GM12878 (cell line): ENCODE data around the gene HSD17B13. TPM values are rescaled to one million over a fixed set of nuclear protein-coding genes. Genes with fewer than 3 reads are reported as not detected.

Source experiments
- ATAC-seq: fragments of 200-7000 bp; cut with Tn5 transposase; 3 replicates; pipeline ENCODE4 v1.9.1; 2020; ENCODE audit warnings: mild to moderate bottlenecking, moderate library complexity
- BruUV-seq: library from RNA; stranded (reverse); fragments of 400-500 nt; replicated peaks from 2 replicates; lab custom pipeline; 2021; lab: Mats Ljungman, UMichigan
- CTCF ChIA-PET: fragments of 300-600 bp; sonication (Branson Sonifier 250); formaldehyde crosslinking; extraction: SDS; loops from one replicate; lab custom pipeline; 2021; ENCODE audit warnings: inconsistent platforms; lab: Yijun Ruan, JAX
- POLR2A ChIA-PET: fragments of 350-600 bp; formaldehyde crosslinking; extraction: SDS; loops from one replicate; lab custom pipeline; 2021; ENCODE audit warnings: inconsistent platforms; lab: Charles Lee
- RAD21 ChIA-PET: fragments of 300-600 bp; sonication (Branson Sonifier 250); formaldehyde crosslinking; loops from one replicate; lab custom pipeline; 2023; ENCODE audit warnings: antibody characterized with exemption; ENCODE audit not compliant: unreplicated experiment; lab: Charles Lee
- SMC1A ChIA-PET: fragments of 300-600 bp; sonication (Branson Sonifier 250); formaldehyde crosslinking; loops from one replicate; lab custom pipeline; 2023; ENCODE audit not compliant: unreplicated experiment, uncharacterized antibody; lab: Charles Lee
- DNase-seq: peaks from one replicate; pipeline ENCODE4 v3.0.0-alpha.2; 2011; ENCODE audit warnings: low read depth, low spot score
- FAIRE-seq: peaks from 3 replicates; lab custom pipeline; 2011; peaks lifted over from hg19 to GRCh38; lab: Jason Lieb, UNC
- H2AFZ ChIP-seq: 2 replicates; pipeline ENCODE4 v1.6.0; 2011; ENCODE audit warnings: low read depth, low read length, control low read depth; ENCODE audit not compliant: control insufficient read depth
- H3K27ac ChIP-seq: 2 replicates; pipeline ENCODE4 v1.5.1; 2011; ENCODE audit warnings: control low read depth; ENCODE audit not compliant: control insufficient read depth, insufficient read depth
- H3K27me3 ChIP-seq, 2 experiments: replicated peaks in 1 of 2; 2 replicates each; pipeline versions ENCODE4 v1.6.0 to v1.6.1; 2011; ENCODE audit warnings: low read length in 1 of 2; ENCODE audit not compliant: control insufficient read depth in 2 of 2, insufficient read depth in 2 of 2
- H3K36me3 ChIP-seq, 2 experiments: 2 replicates each; pipeline ENCODE4 v1.5.1; 2011; ENCODE audit warnings: low read length in 1 of 2; ENCODE audit not compliant: control insufficient read depth in 2 of 2, insufficient read depth in 2 of 2
- H3K4me1 ChIP-seq: 2 replicates; pipeline ENCODE4 v1.6.1; 2011; ENCODE audit warnings: mild to moderate bottlenecking, low read length, moderate library complexity, mixed read lengths; ENCODE audit not compliant: control insufficient read depth, insufficient read depth
- H3K4me2 ChIP-seq: 2 replicates; pipeline ENCODE4 v1.6.0; 2011; ENCODE audit warnings: control low read depth; ENCODE audit not compliant: control insufficient read depth, insufficient read depth
- H3K4me3 ChIP-seq: fragments of 200-600 bp; sonication (generic); 2 replicates; pipeline ENCODE4 v1.5.1; 2016
- H3K79me2 ChIP-seq: 2 replicates; pipeline ENCODE4 v1.6.0; 2011; ENCODE audit warnings: low read length; ENCODE audit not compliant: control insufficient read depth, insufficient read depth
- H3K9ac ChIP-seq: 2 replicates; pipeline ENCODE4 v1.8.0; 2011; ENCODE audit warnings: low read length, control low read depth, mixed read lengths; ENCODE audit not compliant: control insufficient read depth, insufficient read depth
- H3K9me3 ChIP-seq: replicated peaks from 3 replicates; pipeline ENCODE4 v1.5.1; 2011; ENCODE audit warnings: mild to moderate bottlenecking, low read length; ENCODE audit not compliant: control insufficient read depth, insufficient read depth
- H4K20me1 ChIP-seq: 2 replicates; pipeline ENCODE4 v1.6.0; 2011; ENCODE audit not compliant: control insufficient read depth, insufficient read depth
- CEBPZ ChIP-seq: fragments of 150-350 bp; IDR thresholded peaks from 2 replicates; pipeline ENCODE4 v1.6.1; 2016; ENCODE audit warnings: low read depth, low read length
- CHD2 ChIP-seq: IDR thresholded peaks from 2 replicates; pipeline ENCODE4 v1.6.1; 2011; ENCODE audit warnings: low read depth, low read length, improper control_type of control experiment, borderline replicate concordance
- EED ChIP-seq: sonication (generic); IDR thresholded peaks from 2 replicates; pipeline ENCODE4 v1.6.1; 2016; ENCODE audit warnings: antibody characterized with exemption, low read depth
- FOXK2 ChIP-seq: fragments of 450-650 bp; IDR thresholded peaks from 2 replicates; pipeline ENCODE4 v1.6.1; 2017; ENCODE audit warnings: mild to moderate bottlenecking, moderate library complexity
- HDGF ChIP-seq: fragments of 450-650 bp; IDR thresholded peaks from 2 replicates; pipeline ENCODE4 v1.6.1; 2016; ENCODE audit warnings: antibody characterized with exemption
- JUND ChIP-seq: IDR thresholded peaks from 2 replicates; pipeline ENCODE4 v1.6.1; 2012; ENCODE audit warnings: low read depth, mild to moderate bottlenecking, low read length, improper control_type of control experiment, moderate library complexity
- PAX5 ChIP-seq: IDR thresholded peaks from 2 replicates; pipeline ENCODE4 v1.6.1; 2011; ENCODE audit warnings: low read depth, low read length, borderline replicate concordance
- RCOR1 ChIP-seq: conservative IDR thresholded peaks from 2 replicates; pipeline ENCODE4 v1.6.1; 2012; ENCODE audit warnings: low read depth, low read length, improper control_type of control experiment
- TAF1 ChIP-seq: IDR thresholded peaks from 2 replicates; pipeline ENCODE4 v1.6.1; 2011; ENCODE audit warnings: mild to moderate bottlenecking, low read depth, low read length, borderline replicate concordance
- TCF7 ChIP-seq: IDR thresholded peaks from 2 replicates; pipeline ENCODE4 v1.6.1; 2014; ENCODE audit warnings: antibody characterized with exemption, borderline replicate concordance
- ZNF217 ChIP-seq: fragments of 450-650 bp; IDR thresholded peaks from 2 replicates; pipeline ENCODE4 v1.6.1; 2017; ENCODE audit warnings: antibody characterized with exemption, mild to moderate bottlenecking
- WGBS: methylation state at CpG from one replicate; pipeline ENCODE4 v1.1.6; 2016; ENCODE audit warnings: low lambda C conversion rate; ENCODE audit not compliant: insufficient replicate concordance, insufficient coverage; ENCODE audit errors: missing lambda C conversion rate; 5-methylcytosine and 5-hydroxymethylcytosine counted together
- in situ Hi-C: fragments of 300-500 bp; cut with MboI; formaldehyde crosslinking; loops from 9 replicates; pipeline ENCODE4 v1.14.3; 2018; ENCODE audit warnings: mixed read lengths
- intact Hi-C: fragments of 100-400 bp; cut with micrococcal nuclease; formaldehyde crosslinking; loops from one replicate; pipeline ENCODE4 v1.14.2; 2022; ENCODE audit not compliant: unreplicated experiment
- polyA plus RNA-seq, 11 experiments: library from polyadenylated mRNA; depleted of rRNA in 4 of 11; unstranded in 6 of 11; stranded (reverse) in 5 of 11; fragments of >200 nt; fragmentation: Nextera tagmentation in 4 of 11; fragmentation: Illumina TruSeq in 1 of 11; extraction: Ambion mirVana in 4 of 11; extraction: Trizol in 1 of 11; gene quantifications; 1 replicate in 1 of 11; 2 replicates in 10 of 11; pipeline versions ENCODE4 v1.2.1 to v1.2.3, GENCODE V29; 2011 to 2016; ENCODE audit warnings: inconsistent platforms in 2 of 11, missing spikeins in 2 of 11, low read depth in 1 of 11
- total RNA-seq, 4 experiments: library from RNA; depleted of rRNA in 3 of 4; stranded (reverse); fragments of >200 nt in 3 of 4; fragmentation: Illumina TruSeq in 1 of 4; extraction: Trizol in 1 of 4; gene quantifications; 2 replicates each; pipeline versions ENCODE4 v1.2.1 to v1.2.3, GENCODE V29; 2013 to 2021

The HSD17B13 gene
- total and polyA plus RNA-seq, 10 of the 15 experiments (the other 5 are each of a cell fraction or from before 2014, with no cell fraction given), result 0.03 to 0.09 (median 0.04) TPM; not detected in 4

- intact Hi-C loops (no loop called here), in situ Hi-C loops (no loop called here)
- Histone ChIP-seq H3K9ac (no peak overlapping the region), H3K79me2 (no peaks in the 10 kb centered on the region), H3K27me3 (no peaks in the 10 kb centered on the region), H3K27ac (no peak overlapping the region), H3K4me1 (no peaks in the 10 kb centered on the region), H3K4me2 (no peak overlapping the region), H4K20me1 (no peaks in the 10 kb centered on the region), H3K9me3 (no peaks in the 10 kb centered on the region; the same call in 1 of the 3 replicates), H2AFZ (no peak overlapping the region), H3K4me3 (no peak overlapping the region), H3K36me3 (no peaks in the 10 kb centered on the region)
- ChIA-PET RAD21 (no interaction called here), SMC1A (no interaction called here), POLR2A (no interaction called here), CTCF (interaction anchor here (0.7 kb wide), 1 partner anchor 61 kb away, joined by 3 read pairs; no protein-coding TSS in a partner anchor)
- BruUV-seq, result no TSS peak
- no peak for TF ChIP-seq TCF7
- no peak for TF ChIP-seq CEBPZ
- no peak for TF ChIP-seq EED
- TF ChIP-seq TAF1, result no peak
- no peak for TF ChIP-seq FOXK2
- no peak for TF ChIP-seq RCOR1
- no peak for TF ChIP-seq ZNF217
- TF ChIP-seq CHD2, result no peak
- TF ChIP-seq PAX5, result no peak
- TF ChIP-seq HDGF, result no peak
- TF ChIP-seq JUND, result no peak
- DNase-seq (no peak), FAIRE-seq (no peak), ATAC-seq (no peak)
- 0% methylated on average over 1 of the region's 1 CpG for WGBS
These were observed 41.1 kb downstream of the HSD17B13 start for GRCh38 chr4:87281603-87282002.
